HEK293T (cell line): ENCODE data around the gene RSPO4.

ENCODE experiments used
- BHLHE40 ChIP-seq: fragments of 450-650 bp; IDR thresholded peaks from 2 replicates; pipeline ENCODE4 v1.6.1; 2016; ENCODE audit warnings: mild to moderate bottlenecking, moderate library complexity, borderline replicate concordance
- FOXA1 ChIP-seq: fragments of 450-650 bp; IDR thresholded peaks from 2 replicates; pipeline ENCODE4 v1.6.1; 2016; ENCODE audit warnings: mild to moderate bottlenecking
- FOXM1 ChIP-seq: fragments of 450-650 bp; IDR thresholded peaks from 2 replicates; pipeline ENCODE4 v1.6.1; 2017; ENCODE audit warnings: mild to moderate bottlenecking, borderline replicate concordance
- SP1 ChIP-seq: fragments of 450-650 bp; IDR thresholded peaks from 2 replicates; pipeline ENCODE4 v1.6.1; 2017
- TF ChIP-seq, protein P1 (sequence below): fragments of 450-650 bp; IDR thresholded peaks from 2 replicates; pipeline ENCODE4 v1.6.1; 2016

DNA sequence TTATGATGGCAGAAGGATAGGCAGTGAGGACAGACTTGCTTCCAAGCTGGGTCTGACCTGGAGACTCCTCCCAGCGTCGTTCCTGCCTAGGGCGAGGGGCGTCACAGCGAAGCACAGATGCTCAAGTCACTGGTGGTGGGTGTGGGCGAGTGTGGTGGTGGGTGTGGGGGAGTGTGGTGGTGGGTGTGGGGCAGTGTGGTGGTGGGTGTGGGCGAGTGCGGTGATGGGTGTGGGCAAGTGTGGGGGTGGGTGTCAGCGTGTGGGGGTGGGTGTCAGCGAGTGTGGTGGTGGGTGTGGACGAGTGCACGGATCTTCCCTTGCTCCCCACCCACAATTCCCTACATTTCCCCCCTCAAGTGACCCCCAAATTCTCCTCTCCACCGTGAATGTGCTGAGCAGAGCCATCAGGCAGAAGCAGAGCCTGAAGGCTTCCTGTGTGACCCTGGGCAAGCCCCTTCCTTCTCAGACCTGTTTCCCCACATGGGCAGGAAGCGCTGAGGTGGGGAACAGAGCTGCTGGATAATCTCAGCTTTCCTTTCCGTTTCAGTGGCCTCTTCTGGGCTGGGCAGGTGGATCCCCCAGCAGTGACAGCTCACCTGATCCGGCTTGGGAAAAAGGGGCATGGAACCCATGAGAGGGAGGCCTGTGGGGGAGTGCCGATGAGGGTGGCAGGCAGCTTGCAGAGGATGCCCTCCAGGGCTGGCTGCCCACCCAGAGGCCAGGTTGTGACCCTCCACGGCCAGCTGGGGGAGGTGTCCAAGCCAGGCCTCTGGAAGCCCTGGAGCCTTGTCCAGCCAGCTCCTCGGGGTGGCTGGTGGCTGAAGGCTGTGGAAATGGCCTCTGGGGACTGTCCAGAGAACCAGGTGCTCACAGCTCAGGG, 42.9 kb downstream of the RSPO4 start:
- TF ChIP-seq SP1 (no peak), FOXM1 (no peak), BHLHE40 (no peak), FOXA1 (no peak)
- TF ChIP-seq, protein P1, sequence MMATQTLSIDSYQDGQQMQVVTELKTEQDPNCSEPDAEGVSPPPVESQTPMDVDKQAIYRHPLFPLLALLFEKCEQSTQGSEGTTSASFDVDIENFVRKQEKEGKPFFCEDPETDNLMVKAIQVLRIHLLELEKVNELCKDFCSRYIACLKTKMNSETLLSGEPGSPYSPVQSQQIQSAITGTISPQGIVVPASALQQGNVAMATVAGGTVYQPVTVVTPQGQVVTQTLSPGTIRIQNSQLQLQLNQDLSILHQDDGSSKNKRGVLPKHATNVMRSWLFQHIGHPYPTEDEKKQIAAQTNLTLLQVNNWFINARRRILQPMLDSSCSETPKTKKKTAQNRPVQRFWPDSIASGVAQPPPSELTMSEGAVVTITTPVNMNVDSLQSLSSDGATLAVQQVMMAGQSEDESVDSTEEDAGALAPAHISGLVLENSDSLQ, result no peak
